ENCODE measurements around the gene UBE2Q1. TPM values are rescaled to one million over a fixed set of nuclear protein-coding genes. Genes with fewer than 3 reads are reported as not detected.
A peak's percentile ranks its signal among the peaks of the same experiment; 100 is the strongest.

Gene UBE2Q1
- total and polyA plus RNA-seq, 2 experiments from 2014 or later: 15.5 to 33.0 TPM

DNA sequence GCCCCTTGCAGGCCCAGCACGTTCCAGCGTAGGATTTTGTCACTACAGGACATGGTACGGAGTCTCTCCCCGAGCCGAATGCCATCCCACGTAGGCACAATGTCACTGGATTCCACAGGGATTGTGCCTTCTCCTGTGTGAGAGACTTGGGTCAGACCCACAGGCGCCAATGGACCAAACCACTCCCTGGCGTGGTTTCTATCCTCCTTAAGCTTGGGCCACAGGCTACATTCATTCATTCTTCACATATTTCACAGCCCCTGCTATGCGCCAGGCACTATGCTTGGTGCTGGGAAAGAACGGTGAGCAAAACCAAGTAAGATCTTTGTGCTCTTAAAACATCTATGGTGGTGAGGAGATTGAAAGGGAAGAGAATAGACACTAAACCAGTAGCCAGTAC is 27.8 kb upstream of the UBE2Q1 start:
- H4K20me1 ChIP-seq (replicated peaks; ENCODE audit: insufficient read depth): peaks cover 24% of the 10 kb centered on the region
- no peaks in the 10 kb centered on the region for H3K4me1 ChIP-seq (ENCODE audit: insufficient read depth)
- no peaks in the 10 kb centered on the region for H3K79me2 ChIP-seq (replicated peaks; ENCODE audit: insufficient read depth)
- no peak overlapping the region for H3K27ac ChIP-seq (ENCODE audit: low read depth)
- H3K9me3 Mint-ChIP-seq: no peaks in the 10 kb centered on the region
- no peaks in the 10 kb centered on the region for H3K27me3 Mint-ChIP-seq (ENCODE audit: insufficient read depth, low read depth, poor library complexity)
- H3K9me2 ChIP-seq (ENCODE audit: insufficient read depth): no peaks in the 10 kb centered on the region
- ATAC-seq (no peak), DNase-seq (ENCODE audit: low spot score) (no peak)
- no peak overlapping the region for H3K27ac Mint-ChIP-seq
- peaks cover 86% of the 10 kb centered on the region for H3K36me3 ChIP-seq (ENCODE audit: insufficient read depth)
- H3K4me3 Mint-ChIP-seq: no peak overlapping the region
- H3F3A ChIP-seq (replicated peaks; ENCODE audit: low read depth): 0 out of 2 replicates have a peak, but pooled peaks cover 3% of the 10 kb centered on the region
- peaks cover 97% of the 10 kb centered on the region for H3K36me3 Mint-ChIP-seq (ENCODE audit: low read depth)
- TF ChIP-seq CREB1 (CRISPR knock-in tag; IDR thresholded peaks at IDR 0.05; ENCODE audit: low read depth): no peak
- TF ChIP-seq, protein P1, sequence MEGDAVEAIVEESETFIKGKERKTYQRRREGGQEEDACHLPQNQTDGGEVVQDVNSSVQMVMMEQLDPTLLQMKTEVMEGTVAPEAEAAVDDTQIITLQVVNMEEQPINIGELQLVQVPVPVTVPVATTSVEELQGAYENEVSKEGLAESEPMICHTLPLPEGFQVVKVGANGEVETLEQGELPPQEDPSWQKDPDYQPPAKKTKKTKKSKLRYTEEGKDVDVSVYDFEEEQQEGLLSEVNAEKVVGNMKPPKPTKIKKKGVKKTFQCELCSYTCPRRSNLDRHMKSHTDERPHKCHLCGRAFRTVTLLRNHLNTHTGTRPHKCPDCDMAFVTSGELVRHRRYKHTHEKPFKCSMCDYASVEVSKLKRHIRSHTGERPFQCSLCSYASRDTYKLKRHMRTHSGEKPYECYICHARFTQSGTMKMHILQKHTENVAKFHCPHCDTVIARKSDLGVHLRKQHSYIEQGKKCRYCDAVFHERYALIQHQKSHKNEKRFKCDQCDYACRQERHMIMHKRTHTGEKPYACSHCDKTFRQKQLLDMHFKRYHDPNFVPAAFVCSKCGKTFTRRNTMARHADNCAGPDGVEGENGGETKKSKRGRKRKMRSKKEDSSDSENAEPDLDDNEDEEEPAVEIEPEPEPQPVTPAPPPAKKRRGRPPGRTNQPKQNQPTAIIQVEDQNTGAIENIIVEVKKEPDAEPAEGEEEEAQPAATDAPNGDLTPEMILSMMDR (conservative IDR thresholded peaks at IDR 0.05; ENCODE audit: low read depth in 2 of 2): peak in 1 of 2 experiments; percentile 11; a peak in 1 of 4 replicates
- no peaks in the 10 kb centered on the region for H3K27me3 ChIP-seq (ENCODE audit: insufficient read depth)
- no peak overlapping the region for H3K4me2 ChIP-seq
- H3K4me1 Mint-ChIP-seq: no peaks in the 10 kb centered on the region
- H3K4me3 ChIP-seq: no peak overlapping the region
- H2AFZ ChIP-seq: no peak overlapping the region

DNA sequence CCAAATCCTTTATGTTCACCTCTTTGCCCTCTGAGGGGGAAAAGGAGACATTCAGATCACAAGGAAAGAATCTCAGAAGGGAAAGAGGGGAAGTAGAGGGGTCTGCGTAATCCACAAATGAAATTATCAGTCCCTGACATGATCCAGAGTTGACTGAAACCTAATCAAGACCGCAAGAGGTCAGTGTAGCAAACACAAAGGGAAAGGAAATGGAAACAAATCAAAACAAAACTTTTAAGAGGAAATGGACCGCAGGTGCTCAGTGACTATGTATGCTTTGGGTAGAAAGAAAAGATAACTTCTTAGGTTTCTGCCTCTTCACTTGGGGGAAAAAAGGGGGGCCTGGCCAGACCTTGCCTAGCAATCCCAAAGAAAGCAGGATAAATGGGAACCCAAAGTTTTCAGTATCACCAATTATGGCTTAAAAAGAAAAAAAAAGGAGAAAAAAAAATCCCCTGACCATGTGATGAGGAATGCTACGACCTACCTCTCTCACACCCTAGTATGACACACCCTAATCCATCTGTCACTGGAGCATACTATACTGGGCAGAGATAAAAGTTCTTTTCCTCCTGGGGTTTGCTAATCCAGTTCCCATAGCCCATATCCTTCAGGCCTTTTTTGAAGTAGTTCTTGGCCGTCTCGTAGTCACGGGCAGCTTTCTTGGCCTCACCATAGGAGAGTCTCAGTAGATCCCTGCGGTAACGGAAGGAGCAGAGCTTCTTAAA is 26.0 kb upstream of the UBE2Q1 start:
- no peak overlapping the region for H3K4me2 ChIP-seq
- no peak for ATAC-seq

More for the DNA sequence above, 26.0 kb upstream of the UBE2Q1 start:
- peaks cover 99% of the 10 kb centered on the region for H3K36me3 Mint-ChIP-seq (ENCODE audit: low read depth)
- TF ChIP-seq, protein P1 (conservative IDR thresholded peaks at IDR 0.05; ENCODE audit: low read depth in 2 of 2): 0 out of 4 replicates have a peak, but pooled peaks of 1 of the 2 experiments have one; percentile 6
- no peak for TF ChIP-seq ZNF114 (CRISPR knock-in tag; IDR thresholded peaks at IDR 0.05)
- Histone ChIP-seq H4K20me1 (replicated peaks; ENCODE audit: insufficient read depth) (peaks cover 23% of the 10 kb centered on the region), H3K4me3 (no peak overlapping the region), H3K36me3 (ENCODE audit: insufficient read depth) (peaks cover 68% of the 10 kb centered on the region), H3F3A (replicated peaks; ENCODE audit: low read depth) (0 out of 2 replicates have a peak, but pooled peaks cover 3% of the 10 kb centered on the region), H3K9me2 (ENCODE audit: insufficient read depth) (no peaks in the 10 kb centered on the region), H3K79me2 (replicated peaks; ENCODE audit: insufficient read depth) (no peaks in the 10 kb centered on the region), H3K4me1 (ENCODE audit: insufficient read depth) (no peaks in the 10 kb centered on the region), H2AFZ (no peak overlapping the region), H3K27ac (ENCODE audit: low read depth) (no peak overlapping the region), H3K27me3 (ENCODE audit: insufficient read depth) (no peaks in the 10 kb centered on the region)
- no peaks in the 10 kb centered on the region for H3K27me3 Mint-ChIP-seq (ENCODE audit: insufficient read depth, low read depth, poor library complexity)
- DNase-seq (ENCODE audit: low spot score): no peak
- H3K9me3 Mint-ChIP-seq: no peaks in the 10 kb centered on the region
- H3K4me3 Mint-ChIP-seq: no peak overlapping the region
- no peaks in the 10 kb centered on the region; the same call in 2 of the 3 replicates for H3K4me1 Mint-ChIP-seq
- no peak overlapping the region for H3K27ac Mint-ChIP-seq

Data from GM23338 (cell line).